ENCODE measurements around the gene RCSD1.
A peak's percentile ranks its signal among the peaks of the same experiment; 100 is the strongest.

Gene RCSD1

DNA sequence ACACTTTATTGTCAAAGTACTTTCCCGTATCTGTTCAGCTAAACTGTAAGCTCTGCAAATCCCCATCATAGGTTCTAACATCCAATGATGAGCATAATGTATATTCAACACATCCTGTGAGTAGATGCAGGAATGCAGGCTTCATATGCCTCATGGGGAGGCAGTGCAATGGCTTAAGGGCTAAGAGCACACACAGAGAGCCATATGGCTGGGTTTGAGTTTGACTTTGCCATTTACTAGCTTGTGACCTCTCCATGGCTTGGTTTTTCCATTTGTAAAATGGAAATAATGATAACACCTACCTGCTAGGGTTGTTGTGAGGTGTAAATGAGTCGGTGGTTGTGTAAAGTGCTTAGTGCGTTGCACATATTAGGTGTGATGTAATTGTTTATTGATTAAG lies 13.4 kb downstream of the RCSD1 start:
- DNase-seq (ENCODE audit: low spot score), result no peak

DNA sequence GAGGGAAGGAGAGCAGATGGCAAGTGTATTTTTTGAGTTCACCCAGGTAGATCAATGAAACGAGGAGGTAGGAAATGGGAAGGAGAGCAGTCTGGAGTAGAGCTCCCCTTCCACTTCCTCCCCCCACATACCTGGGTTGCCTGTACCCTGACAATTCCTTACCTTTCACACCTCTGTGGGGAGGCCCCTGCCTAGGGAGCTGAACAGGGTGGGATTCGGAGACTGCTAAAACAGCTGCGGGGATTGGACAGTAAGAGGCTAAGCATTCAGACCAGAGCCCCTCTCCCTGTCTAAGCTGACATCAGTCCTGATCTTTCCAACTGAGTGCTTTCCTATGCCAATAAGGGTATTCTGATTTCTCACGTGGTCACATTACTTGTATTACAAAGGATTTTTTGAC lies 14.5 kb downstream of the RCSD1 start:
- no peak for DNase-seq (ENCODE audit: low spot score)

DNA sequence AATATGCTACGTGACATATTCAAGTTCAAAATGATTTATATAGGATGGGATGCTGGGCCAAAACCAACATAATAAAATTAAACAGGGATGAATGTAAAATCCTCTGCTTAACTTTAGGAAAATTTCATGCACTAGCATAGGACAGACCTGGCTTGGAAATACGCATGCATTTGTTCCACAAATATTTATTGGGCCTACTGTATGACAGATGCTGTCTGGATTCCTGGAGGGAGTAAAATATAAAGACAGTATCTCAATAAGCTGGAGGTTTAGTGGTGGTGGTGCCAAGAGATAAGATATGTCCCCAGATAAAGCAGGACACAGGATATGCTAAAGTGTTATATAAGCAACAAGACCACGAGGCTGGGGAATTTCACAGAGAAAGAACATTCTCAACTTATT lies 15.1 kb downstream of the RCSD1 start:
- DNase-seq (ENCODE audit: low spot score), result no peak

DNA sequence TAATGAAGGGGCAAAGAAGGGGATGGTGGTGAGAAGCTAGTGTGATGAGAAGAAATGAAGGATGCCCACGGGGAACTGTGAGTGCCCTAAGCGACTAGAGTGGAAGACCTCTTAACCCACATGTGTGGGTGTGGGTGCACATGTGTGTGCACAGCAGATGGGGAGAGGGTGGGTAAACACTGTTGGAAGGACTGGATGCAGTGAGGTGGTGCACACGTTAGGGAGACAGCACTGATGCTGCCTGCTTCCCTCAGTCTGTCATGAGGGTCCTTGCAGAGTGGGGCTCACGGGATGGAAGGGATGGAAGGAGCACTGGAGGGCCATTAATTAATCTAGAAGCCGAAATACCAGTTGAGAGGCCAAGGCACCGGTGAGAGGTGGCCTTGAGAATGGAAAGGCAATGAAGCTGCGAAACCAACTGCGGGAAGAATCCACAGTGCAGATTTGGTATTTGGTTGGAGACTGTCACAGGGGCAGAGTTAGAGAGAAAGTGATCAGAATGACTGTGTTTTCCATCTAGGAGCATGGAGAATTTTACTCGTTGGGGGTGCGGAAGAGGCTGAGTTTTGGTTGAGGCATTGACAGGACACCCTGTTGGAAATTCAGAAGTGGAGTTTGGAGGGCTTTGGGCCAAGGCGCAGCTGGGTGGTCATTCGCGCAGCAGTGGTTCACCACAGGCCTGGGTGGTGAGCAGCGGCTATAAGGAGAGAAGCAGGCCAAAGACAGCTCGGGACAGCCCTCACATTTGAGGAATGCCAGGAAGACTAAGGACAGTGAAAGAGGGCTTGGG lies 15.8 kb downstream of the RCSD1 start:
- DNase-seq (ENCODE audit: low spot score), result no peak

DNA sequence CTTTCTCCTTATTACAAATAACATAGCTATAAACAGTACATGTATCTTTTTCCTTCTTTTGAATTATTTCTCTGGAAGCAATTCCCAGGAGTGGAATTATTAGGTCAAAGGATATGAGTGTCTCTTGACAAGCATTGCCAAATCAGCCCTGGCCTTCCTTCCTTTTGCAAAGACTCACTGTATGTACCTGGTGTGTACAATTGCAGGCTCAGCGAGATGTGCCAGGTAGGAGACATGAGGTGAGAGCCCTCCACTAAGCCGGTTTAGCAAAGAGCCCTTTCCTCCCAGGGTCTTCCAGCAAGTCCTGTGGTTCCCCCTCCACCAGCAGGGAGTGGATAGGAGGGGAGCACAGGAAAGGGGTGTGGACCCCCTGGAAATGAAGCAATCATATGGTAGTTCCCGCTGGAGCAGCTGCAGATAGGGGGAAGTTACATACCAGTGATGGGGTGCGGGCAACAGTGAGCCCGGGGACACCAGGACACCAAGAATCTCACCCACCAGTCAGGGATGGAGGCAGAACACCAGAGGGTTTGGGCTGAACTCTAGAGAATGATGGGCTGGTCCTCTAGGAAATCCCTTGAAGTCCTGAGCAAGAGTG lies 18.3 kb downstream of the RCSD1 start:
- no peak for DNase-seq (ENCODE audit: low spot score)

DNA sequence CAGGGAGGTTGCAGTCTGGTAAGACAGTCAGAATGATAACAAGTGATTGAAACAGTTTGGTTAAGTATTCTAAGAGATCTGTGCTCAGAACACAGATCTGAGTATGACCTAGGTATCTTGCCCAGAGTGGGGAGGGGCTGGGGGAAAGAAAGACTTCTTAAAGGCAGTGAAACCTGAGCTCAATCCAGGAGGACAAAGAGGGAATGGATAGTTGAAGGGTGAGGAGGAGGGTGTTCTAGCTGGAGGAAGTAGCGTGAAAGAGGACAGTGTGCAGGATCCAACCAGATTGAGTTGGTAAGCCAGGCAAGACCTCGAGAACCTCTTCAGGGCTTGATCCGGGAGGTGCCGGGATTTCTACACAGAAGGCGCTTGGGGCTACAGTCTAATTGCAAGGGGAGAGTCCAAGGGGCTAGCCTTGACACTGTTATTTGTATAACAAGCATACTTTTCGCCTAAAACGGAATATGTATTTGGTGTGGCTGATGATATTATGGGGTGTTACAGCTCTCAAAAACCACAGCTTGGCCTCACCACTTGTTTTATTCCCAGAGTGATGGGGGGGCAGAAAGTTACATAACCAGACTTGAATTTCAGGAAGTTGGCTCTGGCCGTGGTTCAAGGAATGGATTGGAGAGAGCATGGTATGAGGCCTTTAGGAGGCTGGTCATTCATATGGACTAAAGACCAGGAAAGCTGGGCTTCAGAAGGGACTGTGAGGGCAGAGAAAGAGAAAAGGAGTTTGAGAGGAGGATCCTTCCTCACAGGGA lies 19.1 kb downstream of the RCSD1 start:
- no peak for DNase-seq (ENCODE audit: low spot score)

DNA sequence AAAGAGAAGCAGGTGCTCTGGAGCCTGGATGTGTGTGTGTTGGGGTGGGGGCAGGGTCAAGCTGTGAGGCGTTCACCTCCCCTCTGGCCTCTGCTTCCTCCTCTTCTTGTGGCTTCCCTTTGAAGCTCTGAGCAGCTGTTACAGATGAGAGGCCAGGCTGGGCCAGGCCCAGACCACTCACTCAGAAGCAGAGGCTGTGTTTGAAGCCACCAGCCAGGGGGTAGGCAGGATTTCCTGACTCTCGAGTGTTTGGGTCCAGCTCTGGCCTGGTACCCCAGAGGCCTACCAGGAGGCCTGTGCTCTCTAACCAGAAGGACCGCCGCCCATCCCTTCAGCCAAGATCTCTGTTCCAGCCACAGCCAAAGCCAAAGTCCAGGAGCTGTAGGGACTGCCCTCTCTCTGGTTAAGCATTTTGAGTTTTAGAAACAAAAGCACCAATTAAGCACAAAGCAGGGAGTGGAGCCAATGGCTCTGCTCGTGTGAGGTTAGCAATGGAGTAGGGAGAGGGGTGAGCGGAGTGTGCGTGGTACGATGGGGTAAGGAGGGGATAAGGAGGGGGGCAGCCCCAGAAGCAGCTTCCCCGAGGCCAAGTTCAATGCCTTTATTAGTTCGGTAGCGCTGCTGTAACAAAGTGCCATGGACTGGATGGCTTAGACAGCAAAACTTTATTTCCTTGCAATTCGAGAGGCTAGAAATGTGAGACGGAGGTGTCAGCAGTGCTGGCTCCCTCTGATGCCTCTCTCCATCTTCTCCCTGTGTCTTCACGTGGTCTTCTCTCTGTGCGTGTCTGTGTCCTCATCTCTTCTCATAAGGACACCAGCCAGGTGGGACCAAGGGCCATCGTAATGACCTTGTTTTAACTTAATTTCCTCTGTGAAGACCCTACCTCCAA lies 20.5 kb downstream of the RCSD1 start:
- no peak for DNase-seq (ENCODE audit: low spot score)

DNA sequence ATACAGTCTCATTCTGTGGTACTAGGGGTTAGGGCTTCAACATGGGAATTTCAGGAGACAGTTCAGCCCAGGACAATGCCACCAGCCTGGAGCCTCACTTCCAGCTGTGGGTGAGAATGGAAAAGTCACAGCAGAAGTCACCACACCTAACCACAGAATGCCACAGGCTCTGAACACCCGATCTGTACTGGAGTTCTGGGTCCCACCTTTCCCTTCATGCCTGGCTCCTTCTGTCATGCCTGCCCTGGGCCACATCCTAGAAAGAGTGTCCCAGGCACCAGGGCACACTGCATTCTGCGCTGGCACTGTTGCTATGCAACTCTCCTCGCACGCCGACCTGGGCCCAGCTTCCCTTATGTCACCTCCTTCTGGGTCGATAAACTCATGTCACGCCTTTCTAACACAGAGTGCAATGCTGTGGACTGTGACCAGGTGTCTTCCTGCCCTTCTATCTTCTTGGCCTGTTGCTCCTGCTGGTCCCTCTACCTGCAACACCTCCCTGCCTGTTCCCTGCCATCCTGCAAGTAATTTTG lies 21.2 kb downstream of the RCSD1 start:
- DNase-seq (ENCODE audit: low spot score), result no peak

DNA sequence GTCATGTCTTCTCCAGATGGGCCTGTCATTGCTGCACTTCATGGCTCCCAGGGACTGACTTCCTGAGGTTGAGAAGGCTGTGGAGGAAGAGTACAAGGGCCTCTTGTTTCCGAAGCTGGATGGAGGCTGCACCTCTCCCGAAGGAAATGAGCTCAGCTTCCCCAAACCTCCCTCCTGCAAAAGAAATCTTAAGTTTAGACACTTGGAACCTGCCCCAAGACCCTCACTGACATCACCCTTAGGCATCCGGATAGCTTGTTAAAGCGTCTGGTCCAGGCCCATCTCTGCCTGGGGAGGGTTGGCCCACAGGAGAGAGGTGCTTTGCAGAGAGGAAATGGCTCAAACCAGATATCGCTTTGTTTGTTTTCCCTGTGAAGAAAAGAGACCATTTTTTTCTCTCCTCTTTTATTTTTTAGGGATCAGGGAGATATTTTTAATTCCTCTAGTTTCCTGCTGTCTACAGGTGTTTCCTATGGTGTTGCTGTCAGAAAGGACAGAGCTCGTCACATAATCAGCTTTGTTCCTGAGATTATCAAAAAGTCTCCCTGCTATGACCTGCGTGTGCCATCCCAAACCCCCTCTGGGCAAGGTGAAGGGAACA lies 25.0 kb downstream of the RCSD1 start:
- DNase-seq (ENCODE audit: low spot score), result no peak

DNA sequence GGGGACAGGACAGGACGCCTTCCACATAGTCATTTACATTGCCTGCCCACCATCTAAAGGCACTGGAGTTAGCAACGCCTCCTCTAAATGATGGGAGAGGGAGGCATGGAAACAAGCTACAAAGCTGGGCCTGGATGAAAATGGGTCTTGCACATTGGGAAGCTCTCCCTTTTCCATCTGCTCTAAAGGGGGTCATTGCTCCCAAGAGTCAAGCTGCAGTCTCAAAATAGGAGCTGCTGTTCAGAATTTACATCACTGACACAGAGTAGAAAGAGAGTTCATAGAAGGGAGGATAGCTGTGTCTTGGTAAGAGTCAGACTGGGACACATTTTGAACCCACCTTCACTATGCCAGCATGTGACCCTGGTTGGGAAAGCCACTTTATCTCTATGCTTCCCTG lies 26.6 kb downstream of the RCSD1 start:
- no peak for DNase-seq (ENCODE audit: low spot score)

DNA sequence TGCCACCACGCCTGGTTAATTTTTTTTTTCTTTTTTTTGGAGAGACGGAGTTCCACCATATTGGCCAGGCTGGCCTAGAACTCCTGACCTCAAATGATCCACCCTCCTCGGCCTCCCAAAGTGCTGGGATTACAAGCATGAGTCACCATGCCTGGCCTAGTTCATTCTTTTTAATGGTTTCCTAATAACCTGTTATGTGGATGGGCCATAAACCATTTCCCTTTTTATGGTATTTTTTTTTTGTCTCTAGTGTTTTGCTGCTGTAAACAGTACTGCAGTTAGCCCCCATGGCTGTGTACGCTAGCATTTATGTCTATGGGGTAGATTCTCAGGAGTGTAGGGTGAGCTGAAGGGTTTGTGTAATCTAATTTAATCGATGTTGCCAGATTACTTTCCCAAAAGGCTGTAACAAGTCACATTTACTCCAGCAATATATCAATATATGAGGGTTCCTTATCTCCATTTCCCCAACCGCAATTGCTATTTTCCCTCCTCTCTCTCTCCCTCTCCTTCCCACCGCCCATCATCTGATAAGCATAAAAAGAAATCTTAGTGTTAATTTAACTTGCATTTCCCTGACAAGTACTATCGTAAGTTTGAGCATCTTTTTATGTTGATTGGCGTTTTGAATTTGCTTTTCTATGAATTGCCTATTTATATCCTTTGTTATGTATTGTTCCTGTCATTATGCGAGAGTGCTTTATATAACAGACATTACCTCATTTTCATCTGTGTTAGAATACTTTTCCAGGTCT lies 28.7 kb downstream of the RCSD1 start:
- DNase-seq (ENCODE audit: low spot score), result no peak

DNA sequence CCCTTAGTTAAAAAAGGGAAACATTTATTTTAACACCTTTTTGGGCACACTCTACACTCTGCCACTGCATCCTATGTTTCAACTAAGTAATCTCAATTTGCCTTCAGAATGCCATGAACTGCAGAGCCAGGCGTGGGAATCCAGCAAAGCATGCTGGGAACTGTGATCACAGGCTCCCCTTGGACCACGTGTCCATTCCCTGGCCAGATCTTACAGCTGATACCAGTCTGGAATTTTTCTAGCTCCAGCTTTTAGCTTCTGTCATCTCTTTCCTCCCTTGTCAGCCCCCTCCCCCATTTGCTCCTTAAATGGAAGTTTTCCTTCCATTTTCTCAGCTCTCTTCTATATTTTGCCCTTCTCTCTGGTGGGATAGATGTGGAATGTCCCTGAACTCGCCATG lies 29.4 kb downstream of the RCSD1 start:
- no peak for DNase-seq (ENCODE audit: low spot score)

DNA sequence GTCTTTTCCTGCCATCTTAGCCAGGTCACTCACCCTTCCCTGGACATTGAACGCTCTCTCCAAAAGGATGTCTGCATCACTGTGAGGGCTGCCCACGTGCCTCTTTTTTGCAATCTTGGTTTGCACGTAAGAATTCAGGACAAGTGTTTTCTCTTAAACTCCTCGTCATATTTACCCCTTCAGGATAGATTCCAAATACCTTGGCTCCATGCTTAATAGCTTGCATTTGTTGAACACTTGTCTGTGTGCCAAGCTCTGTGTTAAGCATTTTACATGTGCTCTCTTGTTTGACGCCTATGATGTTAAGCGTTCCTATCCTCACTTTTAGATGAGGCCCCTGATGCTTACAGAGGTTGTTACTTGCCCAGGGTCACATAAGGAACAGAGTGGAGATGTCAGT lies 29.8 kb downstream of the RCSD1 start:
- no peak for DNase-seq (ENCODE audit: low spot score)

DNA sequence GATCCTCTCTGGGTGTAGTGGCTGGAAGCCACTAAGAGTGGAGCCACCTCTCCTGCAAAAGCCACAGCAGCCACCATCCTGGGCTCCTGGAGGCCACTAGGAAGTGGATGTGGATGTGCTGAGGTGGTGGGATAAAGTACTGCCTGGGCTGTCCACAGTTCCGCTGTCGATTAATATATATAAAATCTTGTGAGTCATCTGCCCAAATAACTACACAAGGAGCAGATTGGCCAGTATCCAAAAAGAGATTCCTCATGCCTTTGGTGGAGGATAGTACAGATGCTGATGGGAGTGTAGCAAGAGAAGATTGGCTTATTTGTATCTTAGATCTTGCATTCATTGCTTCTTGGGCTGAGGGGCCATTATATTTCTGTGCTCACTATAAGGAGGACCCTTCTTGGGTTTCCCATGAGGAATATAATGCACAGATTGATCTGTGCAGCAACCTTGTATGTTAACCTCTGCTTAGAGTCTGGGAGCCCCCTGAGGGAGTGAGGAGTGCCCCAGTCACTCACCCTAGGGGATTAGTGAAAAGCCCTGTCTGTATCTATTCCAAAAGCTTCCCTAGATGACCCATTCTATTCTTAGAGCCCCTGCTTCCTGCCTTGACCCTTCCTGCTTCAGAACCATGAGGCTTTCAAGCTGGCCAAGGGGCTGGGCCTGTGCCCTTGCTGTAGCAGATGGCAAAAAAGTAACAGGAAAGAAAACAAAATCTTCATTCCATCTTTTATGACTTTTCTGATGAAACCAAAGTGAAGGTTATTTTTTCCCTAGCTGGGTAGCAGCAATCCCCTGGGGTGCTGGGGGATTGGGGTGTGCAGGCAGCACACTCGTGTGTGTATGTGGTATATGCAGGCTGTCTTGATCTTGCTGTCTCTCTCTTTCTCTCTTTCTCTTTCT lies 31.7 kb downstream of the RCSD1 start:
- DNase-seq (ENCODE audit: low spot score), result peak; percentile 59

DNA sequence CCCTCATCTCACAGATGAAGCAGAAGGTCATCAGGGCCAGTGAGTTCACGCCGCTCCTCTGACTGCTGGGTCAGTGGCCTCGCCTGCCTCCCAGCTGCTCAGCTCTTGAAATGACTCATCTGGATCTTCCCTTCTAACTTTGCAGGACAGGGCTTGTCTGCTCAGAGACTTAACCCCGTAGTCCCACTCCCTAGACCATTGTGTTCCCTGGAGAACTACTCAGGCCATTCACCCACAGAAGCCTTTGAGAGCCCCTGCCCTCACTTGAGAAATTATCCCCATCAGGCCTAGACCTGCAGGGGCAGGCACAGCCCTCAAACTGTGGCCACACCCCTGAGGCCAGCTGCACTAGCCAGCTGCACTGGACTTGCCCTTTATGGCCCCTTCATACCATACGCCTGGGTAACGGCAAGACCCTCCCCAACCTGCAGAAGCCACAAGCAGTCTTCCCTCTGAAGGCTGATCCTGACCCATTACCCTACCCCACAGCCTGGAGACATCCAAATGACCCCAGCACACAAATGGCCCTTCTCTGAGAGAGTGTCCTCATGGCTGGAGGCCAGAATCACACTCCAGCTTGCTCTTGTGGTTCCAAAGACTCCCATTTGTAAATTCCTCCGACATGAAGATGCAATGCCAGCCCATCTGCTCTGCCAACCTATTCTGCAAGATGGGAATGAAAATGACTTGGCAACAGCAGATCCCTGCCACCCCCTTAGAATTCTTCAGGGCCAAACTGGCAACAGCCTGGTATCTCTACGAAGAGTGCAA lies 33.2 kb downstream of the RCSD1 start:
- DNase-seq (ENCODE audit: low spot score), result peak; percentile 46

DNA sequence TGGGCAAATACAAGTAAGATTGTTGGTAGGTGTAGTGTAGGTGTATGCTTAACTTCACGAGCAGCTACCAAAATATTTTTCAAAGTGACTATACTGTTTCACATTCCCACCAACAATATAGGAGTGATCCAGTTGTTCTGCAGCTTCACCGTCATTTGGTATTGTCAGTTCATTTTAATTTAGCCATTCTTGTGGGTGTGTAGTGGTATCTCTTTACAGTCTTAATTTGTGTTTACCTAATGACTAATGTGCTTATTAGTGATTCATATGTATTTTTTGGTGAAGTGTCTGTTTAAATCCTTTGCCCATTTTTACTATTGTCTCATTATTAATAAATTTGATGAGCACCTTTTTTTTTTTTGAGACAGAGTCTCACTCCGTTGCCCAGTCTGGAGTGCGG lies 35.4 kb downstream of the RCSD1 start:
- no peak for DNase-seq (ENCODE audit: low spot score)

DNA sequence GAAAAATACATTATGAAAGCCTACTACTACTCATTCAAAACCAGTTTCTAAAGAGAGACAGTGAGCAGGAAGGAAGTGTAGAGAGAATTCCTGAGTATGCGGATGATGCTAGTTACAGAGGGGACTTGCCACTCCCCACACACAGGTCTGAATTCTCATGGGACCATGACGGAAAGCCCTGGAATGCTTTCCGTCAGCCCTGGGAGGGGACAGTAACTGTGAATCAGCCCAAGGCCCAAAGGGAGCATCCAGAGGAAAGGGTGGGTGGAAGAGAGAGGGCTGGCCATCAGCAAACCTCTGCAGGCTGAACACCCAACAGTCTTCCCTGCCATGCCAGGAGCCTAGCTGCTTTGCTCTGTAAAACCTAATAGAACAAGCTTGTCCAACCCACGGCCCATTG lies 36.4 kb downstream of the RCSD1 start:
- DNase-seq (ENCODE audit: low spot score), result no peak

DNA sequence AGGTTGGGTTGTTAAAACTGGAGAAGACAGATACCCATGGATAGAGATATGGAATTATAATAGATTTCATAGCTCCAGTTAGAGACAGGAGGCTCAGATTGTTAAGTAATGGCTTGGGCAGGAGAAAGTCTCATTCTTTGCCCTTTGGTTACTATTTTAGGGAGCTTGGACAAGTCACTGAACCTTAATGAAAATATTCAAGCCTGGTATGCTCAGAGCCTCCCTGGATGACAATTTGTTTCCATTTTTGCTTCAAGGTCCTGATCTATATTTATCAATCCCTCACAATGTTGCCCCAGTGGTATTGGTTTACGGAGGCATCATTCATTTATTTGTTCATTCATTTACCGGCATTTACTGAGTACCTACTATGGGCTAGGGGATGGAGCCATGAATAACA lies 37.5 kb downstream of the RCSD1 start:
- no peak for DNase-seq (ENCODE audit: low spot score)

DNA sequence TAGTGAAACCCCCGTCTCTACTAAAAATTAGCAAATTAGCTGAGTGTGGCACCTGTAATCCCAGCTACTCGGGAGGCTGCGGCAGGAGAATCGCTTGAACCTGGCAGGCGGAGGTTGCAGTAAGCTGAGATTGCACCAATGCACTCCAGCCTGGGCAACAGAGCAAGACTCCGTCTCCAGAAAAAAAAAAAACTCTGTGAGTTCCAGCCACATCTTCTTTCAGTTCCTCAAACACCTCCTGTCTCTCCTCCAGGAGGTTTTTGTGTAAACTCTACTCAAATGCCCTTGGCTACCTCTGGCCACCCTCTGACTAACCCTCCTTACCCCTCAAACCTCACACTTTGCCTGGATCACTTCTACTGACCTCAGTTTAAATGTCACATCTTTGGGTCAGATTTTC lies 38.1 kb downstream of the RCSD1 start:
- no peak for DNase-seq (ENCODE audit: low spot score)

Measured in kidney tubule cell (primary cell).